Gastroesophageal sphincter (tissue), 4 donors: ENCODE results near the gene OPN4. TPM values are rescaled to one million over a fixed set of nuclear protein-coding genes. Genes with fewer than 3 reads are reported as not detected.

Experiments
- ATAC-seq: fragments of 150-250 bp; one replicate; pipeline ENCODE4 v1.9.1; 2016; ENCODE audit warnings: mild to moderate bottlenecking, moderate library complexity
- H3K27ac ChIP-seq, 4 donors: fragments of 200-600 bp; sonication (generic) in 3 of 4; 1 replicate in 3 of 4; 2 replicates in 1 of 4; pipeline ENCODE4 v1.5.1; 2016 to 2019
- H3K27me3 ChIP-seq: fragments of 200-600 bp; sonication (generic); one replicate; pipeline ENCODE4 v1.5.1; 2019
- H3K36me3 ChIP-seq, 2 donors: fragments of 200-600 bp; sonication (generic); one replicate each; pipeline ENCODE4 v1.5.1; 2019; ENCODE audit warnings: control low read depth in 1 of 2
- H3K4me1 ChIP-seq, 3 donors: fragments of 200-600 bp; sonication (generic); 1 replicate in 2 of 3; 2 replicates in 1 of 3; pipeline ENCODE4 v1.5.1; 2016 to 2019; ENCODE audit warnings: control low read depth in 2 of 3
- H3K4me3 ChIP-seq, 2 donors: fragments of 200-600 bp; sonication (generic); one replicate each; pipeline ENCODE4 v1.5.1; 2019; ENCODE audit warnings: mild to moderate bottlenecking in 1 of 2, moderate library complexity in 1 of 2
- H3K9me3 ChIP-seq, 3 donors: fragments of 200-600 bp; sonication (generic); one replicate each; pipeline ENCODE4 v1.5.1; 2017 to 2019; ENCODE audit warnings: control low read depth in 2 of 3
- CTCF ChIP-seq, 4 experiments: fragments of 200-600 bp in 2 of 4; fragments of 450-650 bp in 2 of 4; sonication (generic) in 1 of 4; IDR thresholded peaks; one replicate each; pipeline ENCODE4 v1.5.1; 2017 to 2019; ENCODE audit warnings: antibody characterized with exemption in 4 of 4, mild to moderate bottlenecking in 2 of 4, moderate library complexity in 2 of 4
- EP300 ChIP-seq: sonication (generic); formaldehyde crosslinking; IDR thresholded peaks from one replicate; pipeline ENCODE4 v1.6.1; 2017; ENCODE audit warnings: antibody characterized with exemption, mild to moderate bottlenecking
- POLR2A ChIP-seq, 2 donors: fragments of 450-650 bp; IDR thresholded peaks; one replicate each; pipeline ENCODE4 v1.6.1; 2017; ENCODE audit warnings: antibody characterized with exemption in 2 of 2, mild to moderate bottlenecking in 2 of 2, moderate library complexity in 1 of 2
- POLR2AphosphoS5 ChIP-seq: sonication (generic); formaldehyde crosslinking; IDR thresholded peaks from one replicate; pipeline ENCODE4 v1.6.1; 2017; ENCODE audit warnings: antibody characterized with exemption
- WGBS, 2 donors: methylation state at CpG; one replicate each; pipeline ENCODE4 v1.1.5; 2018; ENCODE audit warnings: low coverage in 1 of 2; 5-methylcytosine and 5-hydroxymethylcytosine counted together
- total RNA-seq, 4 donors: library from RNA; depleted of rRNA; stranded (reverse); fragments of >200 nt; gene quantifications; one replicate each; pipeline ENCODE4 v1.1.0, GENCODE V29; 2016

OPN4 gene
- total RNA-seq, 4 donors from 2014 or later, result not detected

GRCh38 chr10:86632951-86633350 is 21.4 kb upstream of the OPN4 start:
- Histone ChIP-seq H3K4me3 (no peak overlapping the region), H3K4me1 (peaks cover 0 to 31% (median 3%) of the 10 kb centered on the region in 3 donors), H3K27ac (peak overlapping the region in 1 of 4 donors; percentile 78), H3K36me3 (no peaks in the 10 kb centered on the region), H3K27me3 (peaks cover 17% of the 10 kb centered on the region), H3K9me3 (no peaks in the 10 kb centered on the region)
- no peak for ATAC-seq
- TF ChIP-seq CTCF (IDR thresholded peaks at IDR 0.05), result no peak
- no peak for TF ChIP-seq POLR2AphosphoS5
- TF ChIP-seq POLR2A (IDR thresholded peaks at IDR 0.05), result no peak
- no peak for TF ChIP-seq EP300
- 62 to 100% methylated on average over 1 to 4 of the region's 5 CpGs for WGBS, 2 donors

DNA sequence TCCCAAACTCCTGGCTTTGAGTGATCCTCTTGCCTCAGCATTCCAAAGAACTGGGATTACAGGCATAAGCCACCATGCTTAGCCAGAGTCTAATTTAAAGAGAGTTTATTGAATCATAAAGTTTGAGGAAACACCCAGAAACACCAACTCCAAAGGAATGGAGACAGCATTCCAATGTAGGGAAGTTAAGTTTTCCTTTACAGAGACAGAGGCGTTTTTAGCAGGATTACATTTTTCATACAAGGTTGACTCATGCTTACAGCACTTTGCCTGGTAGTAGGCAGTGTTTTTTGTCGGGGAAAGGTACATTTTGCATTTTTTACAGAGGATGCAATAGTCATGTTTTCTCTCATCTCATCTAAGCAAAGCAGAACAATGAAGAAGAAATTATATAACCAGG is 18.9 kb upstream of the OPN4 start:
- 22 to 41% methylated on average over 2 of the region's 2 CpGs for WGBS, 2 donors
- peaks cover 0 to 21% (median 3%) of the 10 kb centered on the region in 3 donors for H3K4me1 ChIP-seq
- H3K36me3 ChIP-seq, result no peaks in the 10 kb centered on the region
- peaks cover 17% of the 10 kb centered on the region for H3K27me3 ChIP-seq
- H3K4me3 ChIP-seq, result no peak overlapping the region
- no peak overlapping the region for H3K27ac ChIP-seq
- no peaks in the 10 kb centered on the region for H3K9me3 ChIP-seq
- TF ChIP-seq CTCF (IDR thresholded peaks at IDR 0.05) (no peak), EP300 (no peak)
- ATAC-seq, result no peak

GRCh38 chr10:86636311-86636710 is 18.0 kb upstream of the OPN4 start:
- ATAC-seq, result no peak
- no peak overlapping the region for H3K4me3 ChIP-seq
- H3K27ac ChIP-seq, result no peak overlapping the region
- 76% methylated on average over 2 of the region's 2 CpGs; no CpG with 5 or more reads in 1 of the 2 donors for WGBS, 2 donors
- no peaks in the 10 kb centered on the region for H3K36me3 ChIP-seq
- TF ChIP-seq EP300 (no peak), POLR2AphosphoS5 (no peak), CTCF (IDR thresholded peaks at IDR 0.05) (no peak), POLR2A (IDR thresholded peaks at IDR 0.05) (no peak)
- H3K9me3 ChIP-seq, result no peaks in the 10 kb centered on the region
- peaks cover 0 to 13% (median 3%) of the 10 kb centered on the region in 3 donors for H3K4me1 ChIP-seq
- peaks cover 17% of the 10 kb centered on the region for H3K27me3 ChIP-seq

- H3K4me3 ChIP-seq, result no peak overlapping the region
- no peak for ATAC-seq
- TF ChIP-seq CTCF (IDR thresholded peaks at IDR 0.05) (no peak), EP300 (no peak), POLR2AphosphoS5 (no peak), POLR2A (IDR thresholded peaks at IDR 0.05) (no peak)
- no peak overlapping the region for H3K27ac ChIP-seq
- H3K36me3 ChIP-seq, result no peaks in the 10 kb centered on the region
- peaks cover 0 to 25% (median 0%) of the 10 kb centered on the region in 3 donors for H3K4me1 ChIP-seq
- no peaks in the 10 kb centered on the region for H3K27me3 ChIP-seq
- no peaks in the 10 kb centered on the region for H3K9me3 ChIP-seq
Measured at GRCh38 chr10:86642021-86642420, 12.3 kb upstream of the OPN4 start.

DNA sequence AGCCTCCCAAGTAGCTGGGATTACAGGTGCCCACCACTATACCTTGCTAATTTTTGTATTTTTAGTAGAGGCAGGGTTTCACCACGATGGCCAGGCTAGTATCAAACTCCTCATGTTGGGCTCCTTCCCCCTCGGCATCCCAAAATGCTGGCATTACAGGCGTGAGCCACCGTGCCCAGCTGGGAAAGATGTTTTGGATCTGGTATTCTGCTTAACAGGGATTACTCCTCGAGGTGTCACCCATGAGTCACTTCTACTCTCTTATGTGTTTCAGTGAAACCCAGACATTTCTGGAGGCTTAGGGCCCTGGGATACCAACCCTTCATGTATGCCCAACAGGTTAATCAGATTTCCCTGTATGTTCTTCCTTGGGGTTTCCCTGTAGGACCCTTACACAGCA is 11.8 kb upstream of the OPN4 start:
- Histone ChIP-seq H3K9me3 (no peaks in the 10 kb centered on the region), H3K4me1 (peaks cover 0 to 25% (median 0%) of the 10 kb centered on the region in 3 donors), H3K27me3 (no peaks in the 10 kb centered on the region), H3K27ac (peak overlapping the region in 1 of 4 donors; percentile 40), H3K4me3 (no peak overlapping the region), H3K36me3 (no peaks in the 10 kb centered on the region)
- WGBS, 2 donors, result 42 to 55% methylated on average over 4 to 5 of the region's 5 CpGs
- ATAC-seq, result no peak
- TF ChIP-seq CTCF (IDR thresholded peaks at IDR 0.05), result peak in 2 of 4 experiments; percentile 13 to 18
- no peak for TF ChIP-seq POLR2A (IDR thresholded peaks at IDR 0.05)
- no peak for TF ChIP-seq EP300
- no peak for TF ChIP-seq POLR2AphosphoS5
